NCI-H2081 treated with DMSO at 0.1 percent for 48 hours (cell line): ENCODE measurements around the gene MKX.

Experiments used
- DNase-seq: peaks from one replicate; lab custom pipeline; 2025; lab: John Stamatoyannopoulos, UW

The MKX gene

DNA sequence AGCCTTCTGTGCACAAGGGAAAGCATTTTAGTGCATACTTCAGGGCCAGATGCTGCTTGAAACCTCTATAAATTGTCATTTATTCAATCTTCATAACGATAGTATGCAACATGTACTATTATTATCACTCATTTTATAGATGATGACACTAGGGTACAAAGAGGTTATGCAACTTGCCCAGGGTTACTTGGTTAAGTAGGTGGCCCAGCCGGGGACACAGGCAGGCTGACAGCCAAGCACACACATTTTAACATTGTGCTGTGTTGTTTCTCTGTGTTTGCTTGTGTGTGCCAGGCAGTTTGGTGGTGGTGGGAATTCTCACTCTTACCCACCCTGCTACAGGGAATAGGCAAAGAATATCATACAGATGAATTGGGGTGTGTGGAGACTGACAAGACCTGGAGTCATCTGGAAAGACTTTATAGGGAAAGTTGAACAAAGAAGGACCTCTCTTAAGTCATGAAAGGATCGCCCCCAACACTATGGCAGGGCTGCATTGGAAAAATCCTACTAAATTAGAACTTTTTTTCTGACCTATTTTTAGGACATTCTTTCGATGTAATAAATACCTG, 98.9 kb downstream of the MKX start:
- DNase-seq = no peak

DNA sequence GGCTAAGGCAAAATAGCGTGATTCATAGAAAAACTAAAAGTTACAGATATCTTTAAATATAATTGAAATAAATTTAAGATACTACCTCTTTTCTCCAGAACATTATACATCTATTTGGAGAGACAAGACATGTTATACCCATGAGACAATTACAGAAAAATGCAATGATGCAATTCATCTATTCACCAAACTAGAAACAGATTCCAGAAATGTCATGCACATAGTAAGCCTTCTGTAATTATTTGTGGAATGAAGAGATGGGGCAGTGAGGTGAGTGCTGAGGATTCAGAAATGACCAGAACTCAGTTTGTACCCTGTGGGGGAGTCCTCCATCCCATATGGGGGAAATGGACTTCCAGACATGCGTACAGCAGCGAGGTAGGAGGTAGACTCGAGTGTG, 99.4 kb downstream of the MKX start:
- DNase-seq = no peak

DNA sequence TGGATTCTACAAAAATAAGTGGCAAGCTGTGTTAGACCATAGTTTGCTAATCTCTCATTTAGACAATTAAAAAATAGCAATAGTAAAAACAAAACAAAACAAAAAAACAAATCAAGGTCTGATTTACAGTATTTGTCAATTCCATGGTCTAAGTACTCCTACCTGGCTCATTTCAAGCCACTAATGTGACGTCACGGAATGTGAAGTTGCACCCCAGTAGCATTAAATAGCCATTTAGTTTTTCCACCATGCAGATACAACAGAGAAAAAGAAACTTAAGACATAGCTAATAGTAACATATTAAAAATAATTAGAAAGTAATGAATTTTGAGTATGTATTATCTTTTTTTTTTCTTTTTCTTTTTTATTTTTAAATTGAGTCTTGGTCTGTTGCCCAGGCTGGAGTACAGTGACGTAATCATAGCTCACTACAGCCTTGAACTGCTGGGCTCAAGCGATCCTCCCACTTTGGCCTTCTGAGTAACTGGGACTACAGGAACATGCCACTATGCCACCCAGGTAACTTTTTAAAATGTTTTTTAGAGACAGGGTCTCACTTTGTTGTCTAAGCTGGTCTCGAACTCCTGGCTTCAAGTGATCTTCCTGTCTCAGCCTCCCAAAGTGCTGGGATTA, 101.2 kb downstream of the MKX start:
- no peak for DNase-seq

DNA sequence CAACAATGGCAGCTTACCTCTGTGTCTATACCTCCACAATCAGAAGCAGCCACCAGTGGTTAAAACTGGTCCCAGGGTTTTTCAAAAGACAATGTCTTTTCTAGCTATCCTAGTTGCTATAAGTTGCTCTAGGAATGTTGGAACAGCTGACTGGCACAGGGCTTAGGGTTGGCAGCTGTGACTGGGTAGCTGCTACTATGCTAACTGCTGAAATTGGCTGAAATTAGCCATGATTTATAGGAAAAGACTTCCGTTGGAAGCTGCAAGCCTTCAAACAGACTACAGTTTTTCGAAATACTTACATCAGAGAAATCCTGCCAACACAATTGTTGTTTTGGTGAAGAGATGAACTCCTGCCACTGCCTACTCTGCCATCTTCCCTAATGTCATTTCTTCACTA, 102.3 kb downstream of the MKX start:
- DNase-seq = no peak

DNA sequence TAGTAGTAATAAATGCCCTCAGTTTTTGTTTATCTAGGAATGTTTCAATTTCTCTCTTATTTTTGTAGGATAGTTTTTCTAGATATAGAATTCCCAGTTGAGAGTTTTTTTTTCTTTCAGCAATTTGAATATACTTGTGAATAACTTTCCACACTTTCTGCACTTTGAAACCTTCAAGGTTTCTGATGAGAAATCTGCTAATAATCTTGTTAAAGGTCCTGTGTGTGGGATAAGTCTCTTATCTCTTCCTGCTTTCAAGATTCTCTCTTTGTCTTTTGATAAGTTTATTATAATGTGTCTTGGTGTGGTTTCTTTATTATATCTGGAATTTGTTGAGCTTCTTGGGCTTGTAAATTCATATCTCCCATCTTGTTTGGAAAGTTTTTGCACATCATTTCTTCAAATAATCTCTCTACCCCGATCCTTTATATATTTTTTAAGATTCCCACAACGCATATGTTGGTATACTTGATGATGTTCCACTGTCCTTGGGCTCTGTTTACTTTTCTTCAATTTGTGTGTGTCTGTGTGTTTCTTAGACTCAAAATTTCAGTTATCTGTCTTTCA, 103.5 kb downstream of the MKX start:
- DNase-seq = no peak

GRCh38 chr10:27638071-27638750, 107.4 kb downstream of the MKX start:
- no peak for DNase-seq

DNA sequence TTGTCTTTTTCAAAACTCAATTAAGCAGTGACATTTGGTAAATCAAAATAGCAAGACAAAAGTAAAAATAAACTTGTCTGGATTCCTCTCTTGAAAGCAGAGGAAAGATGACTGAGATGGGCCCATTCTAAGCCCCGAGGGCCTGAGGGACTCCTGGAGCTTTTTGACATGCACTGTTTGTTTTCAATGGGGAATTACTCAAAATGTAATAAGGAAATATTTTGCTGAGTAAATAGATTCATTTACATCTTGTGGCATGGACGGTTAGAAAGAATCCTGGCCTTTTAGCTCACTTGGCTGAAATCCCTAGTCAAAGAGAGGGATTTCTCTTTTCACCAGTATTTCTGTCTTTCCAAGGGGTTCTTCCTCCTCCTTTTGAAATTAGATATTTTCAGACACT, 108.0 kb downstream of the MKX start:
- DNase-seq = no peak

DNA sequence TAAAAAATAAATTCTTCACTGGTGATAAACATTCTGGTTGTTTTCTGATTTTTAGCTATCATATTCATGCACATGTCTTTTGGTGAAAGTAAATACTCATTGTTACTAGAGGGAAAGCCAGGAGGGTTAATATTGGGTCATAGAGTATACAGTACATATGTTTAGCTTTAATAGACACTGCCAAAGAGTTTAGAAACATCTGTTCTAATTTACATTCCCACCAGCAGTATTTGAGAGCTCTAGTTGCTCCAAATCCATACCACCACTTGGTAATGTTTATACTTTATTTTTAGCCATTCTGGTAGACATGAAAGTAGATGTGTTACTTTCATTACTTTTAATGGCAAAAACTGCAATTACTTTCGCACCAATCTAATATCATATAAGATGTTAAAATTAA, 108.8 kb downstream of the MKX start:
- DNase-seq = no peak

DNA sequence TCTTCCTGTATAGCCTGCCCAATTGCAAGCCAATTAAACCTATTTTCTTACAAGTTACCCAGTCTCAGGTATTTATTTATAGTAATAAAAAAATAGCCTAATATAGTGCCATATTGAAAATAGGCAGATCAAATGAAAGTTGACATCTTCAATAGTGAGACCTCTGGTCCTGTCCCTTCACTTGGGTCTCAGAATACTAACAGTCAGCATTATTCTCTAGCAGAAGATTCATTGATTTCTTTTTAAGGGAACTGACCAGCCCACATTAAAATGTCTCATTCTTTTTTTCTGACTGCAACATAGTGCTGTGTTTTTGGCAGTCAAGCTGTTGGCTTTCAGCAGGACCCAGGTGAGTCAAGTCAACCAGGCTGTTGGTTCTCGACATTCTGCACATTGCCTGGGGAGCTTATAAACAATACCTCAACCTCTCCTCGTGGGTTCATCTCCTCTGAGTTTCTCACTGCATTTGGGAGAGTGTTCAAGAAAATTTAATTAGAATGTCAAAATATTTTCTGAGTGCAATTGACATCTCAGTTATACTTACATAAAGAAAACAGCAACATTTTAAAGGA, 109.8 kb downstream of the MKX start:
- no peak for DNase-seq

- no peak for DNase-seq
Measured at GRCh38 chr10:27635290-27635689, 110.3 kb downstream of the MKX start.

DNA sequence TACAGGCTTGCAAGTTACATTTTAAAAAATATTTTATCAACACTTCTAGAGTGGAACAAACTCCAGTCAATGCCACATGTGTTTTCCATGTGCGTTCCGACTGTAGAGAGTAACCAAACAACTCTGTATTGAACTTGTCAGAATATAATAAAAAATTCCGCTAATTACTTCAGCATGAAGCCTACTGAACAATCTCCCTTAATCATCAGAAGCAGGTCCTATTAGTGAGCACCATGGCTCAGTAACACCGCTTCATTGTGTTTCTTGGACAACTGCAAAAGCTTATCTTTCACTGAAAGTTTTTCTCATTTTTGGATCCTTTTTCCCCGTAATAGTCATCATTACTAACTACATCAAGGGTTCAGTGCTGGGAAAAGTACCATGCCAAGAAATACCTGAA, 117.0 kb downstream of the MKX start:
- no peak for DNase-seq

- DNase-seq = no peak
Measured at GRCh38 chr10:27626890-27627289, 118.7 kb downstream of the MKX start.

- DNase-seq = no peak
Measured at GRCh38 chr10:27625452-27626211, 120.0 kb downstream of the MKX start.

GRCh38 chr10:27624941-27625340, 120.7 kb downstream of the MKX start:
- no peak for DNase-seq
